HEK293 (cell line): ENCODE data around the gene WDR70.

Source experiments
- CTCF ChIP-seq: fragments of 450-650 bp; formaldehyde crosslinking; IDR thresholded peaks from 2 replicates; pipeline ENCODE4 v1.5.1; 2016; ENCODE audit warnings: missing biosample characterization, missing genetic modification characterization
- SETDB1 ChIP-seq: IDR thresholded peaks from one replicate; pipeline ENCODE4 v1.6.1; 2017; ENCODE audit warnings: mild to moderate bottlenecking, low read length, moderate library complexity, mixed read lengths; ENCODE audit not compliant: insufficient read length
- TRIM28 ChIP-seq: IDR thresholded peaks from 2 replicates; pipeline ENCODE4 v1.6.1; 2011; ENCODE audit warnings: low read length, control low read depth, borderline replicate concordance
- YY1 ChIP-seq: fragments of 450-650 bp; formaldehyde crosslinking; IDR thresholded peaks from 2 replicates; pipeline ENCODE4 v1.5.1; 2018; ENCODE audit warnings: missing biosample characterization, missing genetic modification characterization
- ZNF121 ChIP-seq: fragments of 450-650 bp; formaldehyde crosslinking; IDR thresholded peaks from 2 replicates; pipeline ENCODE4 v1.5.1; 2016; ENCODE audit warnings: missing biosample characterization, missing genetic modification characterization
- ZNF366 ChIP-seq: fragments of 450-650 bp; formaldehyde crosslinking; conservative IDR thresholded peaks from 2 replicates; pipeline ENCODE4 v1.5.1; 2016; ENCODE audit warnings: missing biosample characterization, missing genetic modification characterization
- ZNF514 ChIP-seq: fragments of 450-650 bp; formaldehyde crosslinking; IDR thresholded peaks from 2 replicates; pipeline ENCODE4 v1.5.1; 2016; ENCODE audit warnings: missing biosample characterization, missing genetic modification characterization
- ZNF830 ChIP-seq: fragments of 450-650 bp; IDR thresholded peaks from 2 replicates; pipeline ENCODE4 v1.5.0; 2018; ENCODE audit warnings: missing biosample characterization, missing genetic modification characterization, low read depth, mild to moderate bottlenecking, moderate library complexity
- ZXDB ChIP-seq: fragments of 450-650 bp; formaldehyde crosslinking; IDR thresholded peaks from 2 replicates; pipeline ENCODE4 v1.5.1; 2016; ENCODE audit warnings: missing biosample characterization, missing genetic modification characterization
- TF ChIP-seq, protein P1 (sequence below): fragments of 450-650 bp; formaldehyde crosslinking; IDR thresholded peaks from 2 replicates; pipeline ENCODE4 v1.5.1; 2016; ENCODE audit warnings: missing biosample characterization, missing genetic modification characterization
- TF ChIP-seq, protein P2 (sequence below): fragments of 450-650 bp; formaldehyde crosslinking; IDR thresholded peaks from 2 replicates; pipeline ENCODE4 v1.5.1; 2016; ENCODE audit warnings: missing biosample characterization, missing genetic modification characterization

GRCh38 chr5:37722236-37723161, 343.4 kb downstream of the WDR70 start:
- TF ChIP-seq ZNF514 (tag by site-specific recombination) = no peak
- no peak for TF ChIP-seq ZNF830 (tag by site-specific recombination)
- no peak for TF ChIP-seq CTCF (tag by site-specific recombination)
- peak; percentile 66; the same call in 1 of the 2 replicates for TF ChIP-seq ZXDB (tag by site-specific recombination)
- TF ChIP-seq TRIM28 = no peak
- TF ChIP-seq, protein P1, sequence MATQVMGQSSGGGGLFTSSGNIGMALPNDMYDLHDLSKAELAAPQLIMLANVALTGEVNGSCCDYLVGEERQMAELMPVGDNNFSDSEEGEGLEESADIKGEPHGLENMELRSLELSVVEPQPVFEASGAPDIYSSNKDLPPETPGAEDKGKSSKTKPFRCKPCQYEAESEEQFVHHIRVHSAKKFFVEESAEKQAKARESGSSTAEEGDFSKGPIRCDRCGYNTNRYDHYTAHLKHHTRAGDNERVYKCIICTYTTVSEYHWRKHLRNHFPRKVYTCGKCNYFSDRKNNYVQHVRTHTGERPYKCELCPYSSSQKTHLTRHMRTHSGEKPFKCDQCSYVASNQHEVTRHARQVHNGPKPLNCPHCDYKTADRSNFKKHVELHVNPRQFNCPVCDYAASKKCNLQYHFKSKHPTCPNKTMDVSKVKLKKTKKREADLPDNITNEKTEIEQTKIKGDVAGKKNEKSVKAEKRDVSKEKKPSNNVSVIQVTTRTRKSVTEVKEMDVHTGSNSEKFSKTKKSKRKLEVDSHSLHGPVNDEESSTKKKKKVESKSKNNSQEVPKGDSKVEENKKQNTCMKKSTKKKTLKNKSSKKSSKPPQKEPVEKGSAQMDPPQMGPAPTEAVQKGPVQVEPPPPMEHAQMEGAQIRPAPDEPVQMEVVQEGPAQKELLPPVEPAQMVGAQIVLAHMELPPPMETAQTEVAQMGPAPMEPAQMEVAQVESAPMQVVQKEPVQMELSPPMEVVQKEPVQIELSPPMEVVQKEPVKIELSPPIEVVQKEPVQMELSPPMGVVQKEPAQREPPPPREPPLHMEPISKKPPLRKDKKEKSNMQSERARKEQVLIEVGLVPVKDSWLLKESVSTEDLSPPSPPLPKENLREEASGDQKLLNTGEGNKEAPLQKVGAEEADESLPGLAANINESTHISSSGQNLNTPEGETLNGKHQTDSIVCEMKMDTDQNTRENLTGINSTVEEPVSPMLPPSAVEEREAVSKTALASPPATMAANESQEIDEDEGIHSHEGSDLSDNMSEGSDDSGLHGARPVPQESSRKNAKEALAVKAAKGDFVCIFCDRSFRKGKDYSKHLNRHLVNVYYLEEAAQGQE (tag by site-specific recombination) = no peak
- peak; percentile 96 for TF ChIP-seq ZNF366 (tag by site-specific recombination)
- TF ChIP-seq YY1 (tag by site-specific recombination) = no peak
- TF ChIP-seq, protein P2, sequence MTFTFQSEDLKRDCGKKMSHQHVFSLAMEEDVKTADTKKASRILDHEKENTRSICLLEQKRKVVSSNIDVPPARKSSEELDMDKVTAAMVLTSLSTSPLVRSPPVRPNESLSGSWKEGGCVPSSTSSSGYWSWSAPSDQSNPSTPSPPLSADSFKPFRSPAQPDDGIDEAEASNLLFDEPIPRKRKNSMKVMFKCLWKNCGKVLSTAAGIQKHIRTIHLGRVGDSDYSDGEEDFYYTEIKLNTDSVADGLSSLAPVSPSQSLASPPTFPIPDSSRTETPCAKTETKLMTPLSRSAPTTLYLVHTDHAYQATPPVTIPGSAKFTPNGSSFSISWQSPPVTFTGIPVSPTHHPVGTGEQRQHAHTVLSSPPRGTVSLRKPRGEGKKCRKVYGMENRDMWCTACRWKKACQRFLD (tag by site-specific recombination) = no peak
- TF ChIP-seq SETDB1 = no peak
- TF ChIP-seq ZNF121 (tag by site-specific recombination) = no peak
